Osteocyte (in vitro differentiated cells): ENCODE data around the gene SHFL. TPM values are rescaled to one million over a fixed set of nuclear protein-coding genes. Genes with fewer than 3 reads are reported as not detected.

Experiments used
- DNase-seq: peaks from one replicate; pipeline ENCODE4 v3.0.0; 2021; ENCODE audit warnings: mixed read lengths; ENCODE audit not compliant: unreplicated experiment; ENCODE audit errors: extremely low spot score
- H3K27ac Mint-ChIP-seq: one replicate; pipeline ENCODE4 v1.8.0; 2021; ENCODE audit warnings: mild to moderate bottlenecking, mixed read lengths; ENCODE audit not compliant: unreplicated experiment
- H3K27me3 Mint-ChIP-seq: one replicate; pipeline ENCODE4 v1.8.0; 2021; ENCODE audit warnings: mixed read lengths; ENCODE audit not compliant: unreplicated experiment
- H3K36me3 Mint-ChIP-seq: one replicate; pipeline ENCODE4 v1.8.0; 2021; ENCODE audit warnings: mixed read lengths; ENCODE audit not compliant: unreplicated experiment
- H3K4me1 Mint-ChIP-seq: one replicate; pipeline ENCODE4 v1.8.0; 2021; ENCODE audit warnings: mixed read lengths; ENCODE audit not compliant: unreplicated experiment
- H3K4me3 Mint-ChIP-seq: one replicate; pipeline ENCODE4 v1.8.0; 2021; ENCODE audit warnings: mild to moderate bottlenecking, moderate library complexity, mixed read lengths; ENCODE audit not compliant: unreplicated experiment
- H3K9me3 Mint-ChIP-seq: one replicate; pipeline ENCODE4 v1.8.0; 2021; ENCODE audit warnings: mixed read lengths; ENCODE audit not compliant: unreplicated experiment
- CTCF ChIP-seq: fragments of 200-600 bp; sonication (generic); IDR thresholded peaks from 2 replicates; pipeline ENCODE4 v1.5.0; 2021; ENCODE audit warnings: antibody characterized with exemption, mild to moderate bottlenecking, moderate library complexity
- total RNA-seq: library from RNA; stranded (reverse); gene quantifications from 2 replicates; pipeline ENCODE4 v1.2.1, GENCODE V29; 2021

SHFL gene
- total RNA-seq, 1 donor from 2014 or later: 38.7 TPM

- H3K9me3 Mint-ChIP-seq: no peaks in the 10 kb centered on the region
- no peak overlapping the region for H3K27ac Mint-ChIP-seq
- no peak for DNase-seq
- TF ChIP-seq CTCF: no peak
- no peaks in the 10 kb centered on the region for H3K4me1 Mint-ChIP-seq
- H3K4me3 Mint-ChIP-seq: no peak overlapping the region
- no peaks in the 10 kb centered on the region for H3K36me3 Mint-ChIP-seq
- peaks cover 20% of the 10 kb centered on the region for H3K27me3 Mint-ChIP-seq
Observed at GRCh38 chr19:10068205-10068604, 17.9 kb upstream of the SHFL start.

- no peaks in the 10 kb centered on the region for H3K36me3 Mint-ChIP-seq
- H3K4me1 Mint-ChIP-seq: no peaks in the 10 kb centered on the region
- peaks cover 14% of the 10 kb centered on the region for H3K27me3 Mint-ChIP-seq
- no peak overlapping the region for H3K4me3 Mint-ChIP-seq
- H3K27ac Mint-ChIP-seq: no peak overlapping the region
- no peak for DNase-seq
- no peaks in the 10 kb centered on the region for H3K9me3 Mint-ChIP-seq
- no peak for TF ChIP-seq CTCF
Observed at GRCh38 chr19:10069046-10069445, 17.1 kb upstream of the SHFL start.

- Mint-ChIP-seq H3K36me3 (no peaks in the 10 kb centered on the region), H3K27ac (no peak overlapping the region), H3K4me1 (no peaks in the 10 kb centered on the region), H3K27me3 (peaks cover 13% of the 10 kb centered on the region), H3K4me3 (no peak overlapping the region), H3K9me3 (no peaks in the 10 kb centered on the region)
- no peak for DNase-seq
- TF ChIP-seq CTCF: no peak
Observed at GRCh38 chr19:10070730-10071446, 15.2 kb upstream of the SHFL start.

- H3K4me3 Mint-ChIP-seq: no peak overlapping the region
- DNase-seq: no peak
- H3K4me1 Mint-ChIP-seq: no peaks in the 10 kb centered on the region
- peaks cover 29% of the 10 kb centered on the region for H3K27me3 Mint-ChIP-seq
- H3K27ac Mint-ChIP-seq: no peak overlapping the region
- H3K9me3 Mint-ChIP-seq: no peaks in the 10 kb centered on the region
- TF ChIP-seq CTCF: peak; percentile 31
- no peaks in the 10 kb centered on the region for H3K36me3 Mint-ChIP-seq
Observed at GRCh38 chr19:10074153-10074552, 12.0 kb upstream of the SHFL start.

- Mint-ChIP-seq H3K27me3 (peaks cover 25% of the 10 kb centered on the region), H3K36me3 (no peaks in the 10 kb centered on the region), H3K4me3 (no peak overlapping the region), H3K4me1 (no peaks in the 10 kb centered on the region), H3K27ac (no peak overlapping the region), H3K9me3 (no peaks in the 10 kb centered on the region)
- no peak for TF ChIP-seq CTCF
- no peak for DNase-seq
Observed at GRCh38 chr19:10076535-10076934, 9.6 kb upstream of the SHFL start.
